GF-D8 (cell line): Measurements from ENCODE around the gene TOX2.

ENCODE experiments used
- DNase-seq: peaks from one replicate; lab custom pipeline; 2025; lab: John Stamatoyannopoulos, UW

TOX2 gene

DNA sequence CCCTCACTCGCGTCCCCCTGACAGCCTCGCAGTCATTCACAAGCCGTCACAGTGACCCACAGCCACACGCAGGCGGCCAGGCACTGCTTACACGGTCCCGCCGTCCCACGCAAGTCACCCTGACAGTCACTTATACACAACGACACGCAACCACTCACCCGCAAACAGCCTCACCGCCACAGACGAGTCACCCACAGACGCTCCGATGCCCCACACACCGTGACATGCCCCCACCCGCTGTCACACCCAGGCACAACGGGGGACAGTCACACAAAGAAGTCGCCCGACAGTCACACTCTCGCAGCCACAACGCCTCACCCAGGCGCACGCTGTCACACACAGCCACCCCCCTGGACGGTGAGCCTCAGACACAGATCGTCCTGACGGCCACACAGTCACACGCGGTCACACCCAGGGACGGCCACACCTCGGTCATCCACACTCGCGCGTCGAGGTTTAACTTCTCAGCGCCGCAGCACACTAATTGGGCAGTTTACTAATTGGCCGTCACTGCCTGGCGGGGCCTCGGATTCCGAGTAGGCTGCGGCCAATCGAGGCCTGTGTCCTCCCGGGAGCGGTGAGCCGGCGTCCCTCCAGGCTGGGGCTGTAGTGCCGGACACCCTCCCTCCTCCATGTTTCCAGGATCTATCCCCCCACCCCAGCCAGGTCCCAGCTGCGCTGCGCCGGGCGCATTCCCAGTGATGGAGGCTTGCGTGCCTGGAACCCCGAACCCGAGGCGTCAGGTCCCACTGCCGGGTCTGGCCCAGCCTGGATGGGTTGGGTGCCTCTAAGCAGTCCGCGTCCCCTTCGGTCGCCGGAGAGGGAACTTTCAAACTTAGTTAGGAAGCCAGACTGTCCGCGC, 790 bp downstream of the TOX2 start:
- DNase-seq: no peak

DNA sequence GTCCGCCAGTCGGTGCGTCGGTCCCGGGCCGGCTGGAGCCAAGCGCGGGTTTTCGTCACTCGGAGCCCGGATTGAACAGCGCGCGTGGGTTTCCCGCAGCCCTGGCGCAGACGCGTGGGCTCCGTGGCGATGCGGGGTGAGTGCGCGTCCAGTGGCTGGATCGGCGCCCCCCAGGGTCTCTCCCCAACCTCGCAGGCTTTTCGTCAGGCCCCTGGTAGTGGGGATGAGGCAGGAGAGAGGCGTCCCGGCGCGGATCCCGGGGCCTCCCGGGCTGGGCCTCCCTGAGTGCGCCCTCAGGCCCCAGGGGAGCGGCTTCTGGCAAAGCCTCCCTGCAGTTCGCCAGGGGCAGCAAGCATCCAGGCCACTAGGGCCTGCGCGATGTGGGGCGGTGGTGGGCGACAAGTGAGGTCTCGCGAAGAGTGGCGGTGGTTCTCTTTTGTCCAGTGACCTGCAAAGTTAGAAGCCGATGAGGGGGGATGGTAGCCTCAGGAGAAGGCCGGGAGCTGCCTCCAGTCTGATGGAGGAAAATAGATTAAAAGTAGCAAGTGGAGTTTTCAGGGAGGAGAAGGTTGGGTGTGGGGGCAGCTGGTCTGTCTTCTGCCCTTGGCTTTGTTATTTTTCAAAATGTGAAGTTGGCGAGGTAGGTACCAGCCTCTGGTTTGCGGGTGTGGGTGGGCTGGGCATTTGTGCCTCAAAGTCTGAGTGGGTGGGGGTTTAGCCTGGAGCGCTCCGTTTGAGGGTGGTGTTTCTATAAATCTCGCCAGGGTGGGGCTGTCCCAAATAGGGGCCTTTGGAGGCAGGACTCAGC, 1.6 kb downstream of the TOX2 start:
- no peak for DNase-seq

DNA sequence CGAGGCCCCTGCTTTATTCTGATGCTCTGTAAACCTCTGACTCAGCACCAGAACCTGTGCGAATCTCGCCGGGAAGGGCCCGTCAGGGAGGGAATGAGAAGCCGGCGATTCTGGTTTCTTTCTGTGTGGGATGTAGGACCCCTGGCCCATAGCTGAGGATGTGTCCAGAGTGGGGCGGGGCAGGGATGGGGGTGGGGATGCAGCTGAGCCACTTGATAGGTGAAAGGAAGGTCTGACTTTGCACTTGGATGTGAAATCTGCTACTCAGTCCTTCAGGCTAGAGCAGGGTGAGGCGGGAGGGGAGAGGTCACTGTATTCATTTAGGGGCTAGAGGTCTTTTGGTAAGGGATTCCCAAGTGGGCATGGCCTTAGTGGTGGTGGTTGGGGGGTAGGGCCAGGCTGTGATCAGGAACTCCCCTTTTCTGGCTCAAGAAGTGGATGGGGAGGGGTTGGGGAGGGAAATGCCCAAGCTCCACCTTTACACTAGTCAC, 2.3 kb downstream of the TOX2 start:
- no peak for DNase-seq

- no peak for DNase-seq
These were observed 2.7 kb downstream of the TOX2 start for GRCh38 chr20:43917380-43917779.

GRCh38 chr20:43919686-43920403, 5.2 kb downstream of the TOX2 start:
- DNase-seq: no peak

DNA sequence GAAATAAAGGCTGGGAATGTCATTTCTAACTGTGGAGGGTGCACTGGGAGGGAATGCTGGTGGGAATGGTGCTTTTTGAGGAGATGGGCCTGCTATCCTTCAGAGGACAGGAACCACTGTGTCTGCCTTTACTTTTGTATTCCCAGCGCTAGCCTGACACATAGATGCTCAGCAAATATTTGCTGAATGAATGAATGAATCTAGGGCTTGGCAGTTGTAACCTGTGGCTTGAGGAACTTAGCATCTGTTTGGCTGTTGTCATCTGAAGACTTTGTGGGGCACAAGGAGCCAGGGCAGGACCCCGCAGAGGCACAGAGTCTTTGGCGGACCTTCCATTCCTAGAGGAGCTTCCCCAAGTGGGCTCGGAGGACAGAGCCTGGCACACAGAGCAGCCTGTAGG, 6.1 kb downstream of the TOX2 start:
- no peak for DNase-seq

DNA sequence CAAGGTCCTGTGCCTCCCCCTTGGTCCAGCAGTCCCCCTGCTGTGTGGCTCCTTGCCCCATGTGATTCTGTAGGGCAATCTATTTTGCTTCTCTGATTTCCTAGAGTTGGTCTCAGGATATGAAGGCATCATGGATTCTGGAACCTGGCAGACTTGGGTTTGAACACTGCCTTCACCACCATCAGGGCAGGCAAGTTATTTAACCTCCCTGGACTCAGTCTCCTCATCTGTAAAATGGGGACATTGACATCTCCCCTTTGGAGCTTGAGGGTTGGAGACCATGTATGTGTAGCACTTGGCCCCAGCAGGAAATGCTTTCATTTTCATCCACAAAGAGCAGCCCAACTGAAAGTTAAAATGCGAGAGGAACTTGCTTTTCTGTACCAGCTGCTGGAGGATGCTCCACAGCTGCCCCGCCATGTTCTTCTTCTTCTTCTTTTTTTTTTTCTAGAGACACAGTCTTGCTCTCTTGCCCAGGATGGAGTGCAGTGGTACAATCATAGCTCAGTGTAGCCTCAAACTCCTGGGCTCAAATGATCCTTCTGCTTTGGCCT, 6.7 kb downstream of the TOX2 start:
- DNase-seq: no peak

- no peak for DNase-seq
These were observed 8.0 kb downstream of the TOX2 start for GRCh38 chr20:43922614-43923013.

DNA sequence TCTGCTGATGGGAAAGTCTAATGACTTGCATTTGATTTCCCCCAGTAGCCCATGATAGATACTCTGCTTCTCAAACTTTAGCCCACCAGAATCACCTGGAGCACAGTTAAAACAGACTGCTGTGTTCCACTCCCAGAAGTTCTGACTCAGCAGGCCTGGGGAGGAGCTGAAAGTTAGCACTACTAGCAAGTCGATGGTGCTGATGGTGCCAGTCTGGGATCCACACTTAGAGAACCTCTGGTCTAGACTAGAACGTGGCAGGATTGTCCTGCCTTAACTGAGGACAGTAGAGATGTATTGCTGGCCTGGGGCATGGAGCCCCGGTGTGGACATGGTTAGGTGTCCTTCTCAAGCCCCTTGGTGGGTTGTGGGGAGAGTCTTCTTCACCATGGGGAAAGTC, 8.7 kb downstream of the TOX2 start:
- DNase-seq: no peak

GRCh38 chr20:43923917-43924316, 9.3 kb downstream of the TOX2 start:
- DNase-seq: no peak

DNA sequence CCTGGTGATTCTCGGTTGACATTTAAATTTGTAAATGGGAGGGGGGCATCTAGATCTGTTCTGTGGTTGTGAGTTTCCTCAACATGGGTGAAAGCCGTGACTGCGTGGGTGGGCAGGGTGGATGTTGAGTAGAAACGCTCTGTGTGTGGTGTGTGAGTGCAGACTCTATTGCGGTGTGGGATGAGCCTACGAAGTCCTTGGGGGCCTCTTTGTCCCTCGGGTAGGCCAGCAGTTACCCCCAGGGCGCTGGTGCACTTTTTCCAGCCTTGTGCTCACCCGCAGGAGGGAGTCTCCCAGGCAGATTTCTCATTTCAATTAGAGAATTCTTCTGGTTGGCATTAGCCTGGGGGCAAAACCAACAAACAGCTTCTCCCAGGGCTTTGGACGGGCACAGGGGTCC, 10.6 kb downstream of the TOX2 start:
- DNase-seq: no peak

GRCh38 chr20:43925801-43926200, 11.1 kb downstream of the TOX2 start:
- DNase-seq: no peak

DNA sequence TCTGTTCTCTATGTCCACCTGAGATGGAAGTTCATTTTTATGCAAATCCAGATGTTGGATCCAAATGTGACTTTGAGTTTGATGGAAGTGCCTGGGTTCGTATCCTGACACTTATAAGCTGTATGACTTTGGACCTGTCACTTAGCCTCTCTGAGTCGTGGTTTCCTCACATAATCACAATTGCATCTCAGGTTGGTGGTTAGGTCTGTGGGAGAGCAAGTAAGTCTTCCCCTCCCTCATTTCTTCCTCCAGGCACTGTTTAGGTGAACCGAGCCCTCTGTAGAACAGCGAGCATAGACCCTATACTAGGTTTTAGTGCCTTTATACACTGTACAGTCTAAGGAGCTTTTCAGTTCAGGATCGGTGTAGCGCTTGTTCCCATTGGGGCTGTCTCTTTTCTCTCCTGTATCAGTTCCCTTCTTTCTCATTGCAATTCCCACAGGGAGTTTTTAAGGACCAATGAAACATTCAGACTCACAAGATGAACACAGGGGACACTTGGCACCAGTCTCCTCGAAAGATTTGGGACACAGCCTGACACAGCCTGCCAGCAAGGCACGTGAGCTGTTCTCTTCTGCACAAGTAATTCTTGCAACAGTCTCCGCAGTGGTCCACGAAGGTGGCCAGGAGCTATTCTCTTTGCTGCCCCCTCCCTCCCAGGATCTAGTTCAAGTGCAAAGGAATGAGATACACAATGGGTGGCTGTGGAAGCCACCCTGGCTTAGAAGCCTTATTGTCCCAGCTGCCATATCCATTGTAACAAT, 11.8 kb downstream of the TOX2 start:
- no peak for DNase-seq

GRCh38 chr20:43931976-43932375, 17.3 kb downstream of the TOX2 start:
- DNase-seq: no peak

DNA sequence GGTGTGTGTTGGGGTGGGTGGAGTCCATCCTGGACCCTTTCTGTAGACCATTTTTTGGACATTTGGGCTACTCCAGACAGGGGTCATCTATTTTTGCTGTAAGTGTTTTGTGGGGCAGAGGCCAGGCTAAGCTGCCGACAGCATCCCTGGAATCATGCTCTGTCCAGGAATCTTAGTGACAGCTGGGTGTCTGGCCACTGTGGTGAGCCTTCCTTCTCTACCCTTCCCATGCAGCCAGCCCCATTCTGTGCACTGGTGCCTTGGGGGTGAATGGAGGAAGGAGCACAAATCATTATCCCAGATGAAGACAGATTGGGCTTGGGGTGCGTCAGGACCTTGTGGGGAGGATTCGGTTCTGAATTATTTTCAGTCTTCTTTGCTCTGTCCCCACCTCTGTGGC, 20.2 kb downstream of the TOX2 start:
- DNase-seq: no peak

DNA sequence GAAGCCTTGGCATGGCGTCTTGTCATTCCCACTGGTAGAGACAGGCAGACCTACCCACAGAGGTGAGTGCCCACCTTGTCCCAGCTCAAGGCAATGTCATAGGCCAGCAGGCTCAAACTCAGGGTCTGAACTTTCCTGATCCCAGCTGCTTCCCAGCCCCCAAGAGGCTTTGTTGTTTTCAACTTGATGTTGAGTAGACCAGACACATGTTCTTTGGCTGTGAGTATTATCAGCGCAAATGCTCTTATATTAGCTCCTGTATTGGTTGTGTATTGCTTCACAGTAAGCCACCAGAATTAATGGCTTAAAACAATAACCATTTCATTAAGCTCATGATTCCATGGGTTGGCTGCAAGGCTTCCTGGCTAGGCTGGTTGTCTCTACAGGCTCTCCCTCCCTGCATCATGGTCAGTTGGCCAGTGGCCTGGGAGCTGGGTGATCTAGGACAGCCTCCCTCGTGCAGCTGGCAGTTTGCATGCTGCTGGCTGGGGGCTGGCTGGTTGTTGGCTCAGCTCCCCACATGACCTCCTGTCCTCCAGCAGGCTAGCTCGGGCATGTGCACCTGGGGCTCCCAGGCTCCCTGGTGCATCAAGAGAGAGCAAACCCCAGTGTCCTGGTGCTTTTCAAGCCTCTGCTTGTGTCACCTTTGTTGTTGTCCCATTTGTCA, 21.6 kb downstream of the TOX2 start:
- no peak for DNase-seq

DNA sequence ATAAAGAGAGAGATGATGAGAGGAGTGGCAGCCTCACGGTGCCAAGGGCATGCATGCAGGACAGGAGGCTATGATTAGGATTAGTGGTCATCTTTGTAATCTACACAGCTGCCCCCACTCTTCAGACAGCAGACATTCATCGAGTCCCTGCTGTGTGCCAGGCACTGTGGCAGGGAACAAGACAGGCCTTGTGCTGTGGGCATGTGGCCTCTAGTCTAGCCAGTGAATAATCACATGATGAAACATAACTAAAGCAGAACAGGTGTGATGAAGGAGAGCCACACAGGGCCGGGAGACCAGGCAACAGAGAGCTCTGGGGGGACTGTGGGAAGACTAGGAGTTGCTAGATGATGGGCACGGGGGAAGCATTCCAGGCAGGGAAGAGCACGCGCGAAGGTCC, 22.2 kb downstream of the TOX2 start:
- DNase-seq: no peak

DNA sequence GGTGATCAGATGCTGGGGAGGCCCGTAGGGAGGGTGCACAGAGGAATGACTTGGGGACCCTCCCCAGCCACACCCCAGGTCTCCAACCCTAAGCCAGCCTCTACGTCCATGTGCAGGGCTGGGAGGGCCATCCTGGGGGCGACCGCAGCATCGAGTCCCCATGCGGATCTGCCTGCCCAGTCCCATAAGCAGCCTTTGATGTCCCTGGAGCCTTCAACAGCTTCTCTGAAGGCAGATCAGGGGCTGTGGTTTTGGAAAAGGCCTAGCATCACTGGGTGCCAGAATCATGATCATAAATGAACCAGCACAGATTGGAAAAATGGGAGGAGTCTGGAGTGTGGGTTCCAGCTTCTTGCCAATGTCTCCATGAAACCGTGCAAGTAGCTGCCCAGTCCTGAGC, 22.9 kb downstream of the TOX2 start:
- DNase-seq: no peak

- DNase-seq: no peak
These were observed 23.5 kb downstream of the TOX2 start for GRCh38 chr20:43938017-43938655.
